Testis (tissue), 2 donors: Measurements from ENCODE around the gene MRPL4.

ENCODE experiments used
- CTCF ChIP-seq, 3 experiments: fragments of 450-650 bp in 2 of 3; fragments of 200-600 bp in 1 of 3; sonication (generic) in 1 of 3; IDR thresholded peaks; one replicate each; pipeline ENCODE4 v1.5.1; 2016 to 2019; ENCODE audit warnings: antibody characterized with exemption in 3 of 3, mild to moderate bottlenecking in 2 of 3, moderate library complexity in 1 of 3
- POLR2A ChIP-seq: fragments of 450-650 bp; IDR thresholded peaks from one replicate; pipeline ENCODE4 v1.6.1; 2017; ENCODE audit warnings: antibody characterized with exemption, mild to moderate bottlenecking, moderate library complexity

- TF ChIP-seq CTCF (IDR thresholded peaks at IDR 0.05) (no peak), POLR2A (no peak)
These were observed 32.3 kb downstream of the MRPL4 start for GRCh38 chr19:10284065-10284959.
